ENCODE measurements around the gene HIPK2.
"Not testable (repeated sequence)": the region's sequence is repeated elsewhere in the genome, so short reads cannot be mapped to it uniquely, and the experiment has no call there.

The HIPK2 gene

DNA sequence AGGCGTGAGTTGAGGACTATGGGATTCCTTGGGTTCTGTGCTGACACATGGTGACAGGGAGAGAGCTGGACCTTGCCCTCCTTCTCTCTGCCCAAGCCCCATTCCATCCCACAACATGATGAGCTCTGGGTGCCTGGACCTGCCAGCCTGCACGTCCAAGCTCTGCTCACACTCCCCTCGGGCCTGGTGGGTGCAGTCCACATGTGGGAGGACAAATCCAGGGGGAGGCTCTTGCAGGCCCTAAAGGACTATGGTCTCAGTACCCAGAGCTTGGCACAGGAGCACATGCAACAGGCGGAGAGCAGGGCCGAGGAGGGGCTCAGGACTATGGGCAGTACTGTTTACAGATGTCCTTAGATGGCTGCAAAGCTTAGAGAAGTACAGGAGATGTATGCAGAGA lies 162.9 kb downstream of the HIPK2 start:
- no peak for DNase-seq (ENCODE audit: extremely low spot score)
- TF ChIP-seq HDGF (IDR thresholded peaks at IDR 0.05; ENCODE audit: borderline replicate concordance) (no peak), BHLHE40 (IDR thresholded peaks at IDR 0.05; ENCODE audit: borderline replicate concordance) (no peak), ARNT (IDR thresholded peaks at IDR 0.05) (no peak), FOXA1 (IDR thresholded peaks at IDR 0.05) (no peak), SP1 (IDR thresholded peaks at IDR 0.05) (no peak), L3MBTL2 (conservative IDR thresholded peaks at IDR 0.05) (no peak), NFRKB (IDR thresholded peaks at IDR 0.05) (no peak), FOXM1 (IDR thresholded peaks at IDR 0.05; ENCODE audit: borderline replicate concordance) (no peak), FOXK2 (IDR thresholded peaks at IDR 0.05) (no peak), TARDBP (IDR thresholded peaks at IDR 0.05) (no peak), LEF1 (IDR thresholded peaks at IDR 0.05; ENCODE audit: borderline replicate concordance) (no peak), ZNF384 (IDR thresholded peaks at IDR 0.05) (no peak), CTBP1 (IDR thresholded peaks at IDR 0.05; ENCODE audit: borderline replicate concordance) (no peak), SUZ12 (IDR thresholded peaks at IDR 0.05) (no peak), ELF4 (IDR thresholded peaks at IDR 0.05) (no peak)
- TF ChIP-seq, protein P1, sequence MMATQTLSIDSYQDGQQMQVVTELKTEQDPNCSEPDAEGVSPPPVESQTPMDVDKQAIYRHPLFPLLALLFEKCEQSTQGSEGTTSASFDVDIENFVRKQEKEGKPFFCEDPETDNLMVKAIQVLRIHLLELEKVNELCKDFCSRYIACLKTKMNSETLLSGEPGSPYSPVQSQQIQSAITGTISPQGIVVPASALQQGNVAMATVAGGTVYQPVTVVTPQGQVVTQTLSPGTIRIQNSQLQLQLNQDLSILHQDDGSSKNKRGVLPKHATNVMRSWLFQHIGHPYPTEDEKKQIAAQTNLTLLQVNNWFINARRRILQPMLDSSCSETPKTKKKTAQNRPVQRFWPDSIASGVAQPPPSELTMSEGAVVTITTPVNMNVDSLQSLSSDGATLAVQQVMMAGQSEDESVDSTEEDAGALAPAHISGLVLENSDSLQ (IDR thresholded peaks at IDR 0.05) = no peak
- ChIA-PET POLR2A (no interaction called here), CTCF (interaction anchor here (0.8 kb wide), 2 partner anchors 13 to 16 kb away, joined by 3 read pairs; no protein-coding TSS in a partner anchor)

DNA sequence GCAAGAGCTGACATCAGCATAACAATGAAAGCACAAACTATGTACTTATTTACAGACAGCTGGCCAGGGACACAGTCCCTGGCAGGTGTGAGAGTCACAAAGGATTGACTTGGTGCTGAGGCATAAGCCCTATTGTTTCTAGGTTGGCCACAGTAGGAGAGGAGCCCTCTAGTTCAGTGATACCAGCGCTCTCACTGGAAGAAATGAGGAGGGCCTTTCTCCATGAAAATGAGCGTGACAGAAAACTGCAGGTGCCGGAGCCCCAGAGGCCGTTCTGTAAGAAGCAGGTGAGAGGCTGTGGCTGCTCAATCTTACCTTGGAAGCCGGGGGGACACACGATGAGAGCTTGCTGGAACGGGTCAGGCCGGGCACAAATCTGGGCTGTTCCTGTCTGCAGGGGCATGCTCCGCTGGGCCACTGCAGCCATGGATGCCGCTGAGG lies 163.8 kb downstream of the HIPK2 start:
- no peak for DNase-seq (ENCODE audit: extremely low spot score)
- POLR2A ChIA-PET = no interaction called here
- TF ChIP-seq L3MBTL2 (conservative IDR thresholded peaks at IDR 0.05) = no peak
- TF ChIP-seq ZNF384 (IDR thresholded peaks at IDR 0.05) = no peak
- no peak for TF ChIP-seq TARDBP (IDR thresholded peaks at IDR 0.05)
- no peak for TF ChIP-seq HDGF (IDR thresholded peaks at IDR 0.05; ENCODE audit: borderline replicate concordance)
- TF ChIP-seq, protein P1 (IDR thresholded peaks at IDR 0.05) = no peak
- no peak for TF ChIP-seq BHLHE40 (IDR thresholded peaks at IDR 0.05; ENCODE audit: borderline replicate concordance)
- TF ChIP-seq FOXM1 (IDR thresholded peaks at IDR 0.05; ENCODE audit: borderline replicate concordance) = no peak
- TF ChIP-seq FOXA1 (IDR thresholded peaks at IDR 0.05) = no peak
- no peak for TF ChIP-seq SP1 (IDR thresholded peaks at IDR 0.05)
- no peak for TF ChIP-seq LEF1 (IDR thresholded peaks at IDR 0.05; ENCODE audit: borderline replicate concordance)
- no peak for TF ChIP-seq NFRKB (IDR thresholded peaks at IDR 0.05)
- TF ChIP-seq FOXK2 (IDR thresholded peaks at IDR 0.05) = no peak
- TF ChIP-seq SUZ12 (IDR thresholded peaks at IDR 0.05) = no peak
- no peak for TF ChIP-seq CTBP1 (IDR thresholded peaks at IDR 0.05; ENCODE audit: borderline replicate concordance)
- TF ChIP-seq ELF4 (IDR thresholded peaks at IDR 0.05) = no peak
- no peak for TF ChIP-seq ARNT (IDR thresholded peaks at IDR 0.05)
- CTCF ChIA-PET = no interaction called here

DNA sequence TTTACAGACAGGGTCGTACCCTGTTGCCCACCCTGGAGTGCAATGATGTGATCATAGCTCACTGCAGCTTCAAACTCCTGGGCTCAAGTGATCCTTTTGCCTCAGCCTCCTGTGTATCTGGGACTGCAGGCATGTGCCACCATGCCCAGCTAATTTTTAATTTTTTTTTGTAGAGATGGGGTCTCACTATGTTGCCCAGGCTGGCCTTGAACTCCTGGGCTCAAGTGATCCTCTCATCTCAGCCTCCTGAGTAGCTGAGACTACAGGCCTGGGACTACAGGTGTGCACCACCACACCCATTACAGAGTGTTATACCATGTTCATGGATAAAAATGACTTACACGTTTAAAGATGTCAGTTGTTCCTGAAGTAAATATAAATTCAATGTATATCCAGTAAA lies 166.2 kb downstream of the HIPK2 start:
- POLR2A ChIA-PET; CTCF ChIA-PET; DNase-seq (ENCODE audit: extremely low spot score): not testable (repeated sequence)

DNA sequence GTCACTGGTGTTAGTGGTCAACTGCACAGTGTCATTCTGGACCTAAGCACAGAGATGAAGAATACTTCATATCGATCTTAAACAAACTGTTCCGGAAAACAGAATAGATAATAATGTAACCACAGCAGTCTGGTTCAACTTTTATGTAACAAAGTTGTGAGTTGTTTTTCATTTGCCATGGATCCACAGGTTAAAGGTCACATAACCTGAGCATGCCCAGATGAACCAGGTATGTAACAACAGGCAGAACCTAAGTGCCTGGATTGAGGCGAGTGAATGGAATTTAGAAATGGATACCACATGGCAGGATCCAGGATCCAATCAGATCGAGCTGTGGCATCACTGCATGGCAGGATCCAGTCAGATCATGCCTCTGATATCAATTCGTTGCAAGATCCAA lies 167.2 kb downstream of the HIPK2 start:
- DNase-seq (ENCODE audit: extremely low spot score) = no peak
- POLR2A ChIA-PET = no interaction called here
- TF ChIP-seq, protein P1 (IDR thresholded peaks at IDR 0.05) = no peak
- TF ChIP-seq NFRKB (IDR thresholded peaks at IDR 0.05) (no peak), FOXK2 (IDR thresholded peaks at IDR 0.05) (no peak), ELF4 (IDR thresholded peaks at IDR 0.05) (no peak), FOXM1 (IDR thresholded peaks at IDR 0.05; ENCODE audit: borderline replicate concordance) (no peak), SUZ12 (IDR thresholded peaks at IDR 0.05) (no peak), SP1 (IDR thresholded peaks at IDR 0.05) (no peak), FOXA1 (IDR thresholded peaks at IDR 0.05) (no peak), ZNF384 (IDR thresholded peaks at IDR 0.05) (no peak), BHLHE40 (IDR thresholded peaks at IDR 0.05; ENCODE audit: borderline replicate concordance) (no peak), CTBP1 (IDR thresholded peaks at IDR 0.05; ENCODE audit: borderline replicate concordance) (no peak), LEF1 (IDR thresholded peaks at IDR 0.05; ENCODE audit: borderline replicate concordance) (no peak), L3MBTL2 (conservative IDR thresholded peaks at IDR 0.05) (no peak), HDGF (IDR thresholded peaks at IDR 0.05; ENCODE audit: borderline replicate concordance) (no peak), ARNT (IDR thresholded peaks at IDR 0.05) (no peak), TARDBP (IDR thresholded peaks at IDR 0.05) (no peak)
- CTCF ChIA-PET = no interaction called here

DNA sequence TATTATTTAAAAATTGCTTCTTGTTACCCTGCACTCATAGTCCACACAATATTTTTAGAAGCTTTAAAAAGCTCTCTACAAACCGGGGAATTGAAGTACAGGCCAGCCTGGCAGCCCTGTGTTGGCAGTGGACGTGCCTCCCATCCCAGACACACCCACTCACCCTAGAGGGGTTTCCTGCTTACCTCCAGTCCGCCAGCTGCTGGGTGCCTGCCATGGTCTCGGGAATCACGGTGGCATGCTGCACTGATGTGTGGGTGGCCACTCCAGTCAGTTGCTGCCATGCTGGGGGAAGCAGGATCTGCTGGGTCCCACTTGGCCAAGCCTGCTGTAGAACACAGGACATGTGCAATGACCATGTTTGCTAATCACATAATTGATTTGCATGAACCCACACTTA lies 173.9 kb downstream of the HIPK2 start:
- no peak for DNase-seq (ENCODE audit: extremely low spot score)
- CTCF ChIA-PET = interaction anchor here (1.0 to 2.3 kb wide), 2 partner anchors 14 to 17 kb away, joined by 3 to 11 read pairs; no protein-coding TSS in a partner anchor
- POLR2A ChIA-PET = no interaction called here
- TF ChIP-seq SUZ12 (IDR thresholded peaks at IDR 0.05) (no peak), NFRKB (IDR thresholded peaks at IDR 0.05) (no peak), BHLHE40 (IDR thresholded peaks at IDR 0.05; ENCODE audit: borderline replicate concordance) (no peak), ZNF384 (IDR thresholded peaks at IDR 0.05) (no peak), HDGF (IDR thresholded peaks at IDR 0.05; ENCODE audit: borderline replicate concordance) (no peak), ELF4 (IDR thresholded peaks at IDR 0.05) (no peak), FOXM1 (IDR thresholded peaks at IDR 0.05; ENCODE audit: borderline replicate concordance) (no peak), L3MBTL2 (conservative IDR thresholded peaks at IDR 0.05) (no peak), LEF1 (IDR thresholded peaks at IDR 0.05; ENCODE audit: borderline replicate concordance) (no peak), TARDBP (IDR thresholded peaks at IDR 0.05) (no peak), SP1 (IDR thresholded peaks at IDR 0.05) (no peak), ARNT (IDR thresholded peaks at IDR 0.05) (no peak), FOXA1 (IDR thresholded peaks at IDR 0.05) (no peak), FOXK2 (IDR thresholded peaks at IDR 0.05) (no peak), CTBP1 (IDR thresholded peaks at IDR 0.05; ENCODE audit: borderline replicate concordance) (no peak)
- TF ChIP-seq, protein P1 (IDR thresholded peaks at IDR 0.05) = no peak

Measured in HEK293T (cell line).